KOPT-K1 (cell line): ENCODE measurements around the gene MVP.
"Not testable (repeated sequence)": the region's sequence is repeated elsewhere in the genome, so short reads cannot be mapped to it uniquely, and the experiment has no call there.

Experiments
- H3K27ac ChIP-seq: fragments of 200-600 bp; sonication (generic); 2 replicates; pipeline ENCODE4 v1.5.1; 2016; ENCODE audit warnings: antibody characterized with exemption, mild to moderate bottlenecking, low read depth, low read length; ENCODE audit not compliant: poor library complexity, severe bottlenecking
- H3K36me3 ChIP-seq: fragments of 200-600 bp; sonication (generic); 2 replicates; pipeline ENCODE4 v1.5.1; 2017; ENCODE audit warnings: antibody characterized with exemption, mild to moderate bottlenecking, low read length, moderate library complexity; ENCODE audit not compliant: insufficient read depth
- H3K9me3 ChIP-seq: fragments of 200-600 bp; sonication (generic); 2 replicates; pipeline ENCODE4 v1.5.1; 2017; ENCODE audit warnings: antibody characterized with exemption, low read length, mild to moderate bottlenecking; ENCODE audit not compliant: insufficient read depth, poor library complexity, severe bottlenecking

Gene MVP

GRCh38 chr16:29820271-29820701 is at the start of gene MVP:
MVP (plus strand) TSS chr16:29820462; CDS start chr16:29830550, 10,088 bp downstream.
- Histone ChIP-seq H3K36me3 (peaks cover 36% of the 10 kb centered on the region), H3K27ac (peak within 1 kb of the TSS; percentile 61)

DNA sequence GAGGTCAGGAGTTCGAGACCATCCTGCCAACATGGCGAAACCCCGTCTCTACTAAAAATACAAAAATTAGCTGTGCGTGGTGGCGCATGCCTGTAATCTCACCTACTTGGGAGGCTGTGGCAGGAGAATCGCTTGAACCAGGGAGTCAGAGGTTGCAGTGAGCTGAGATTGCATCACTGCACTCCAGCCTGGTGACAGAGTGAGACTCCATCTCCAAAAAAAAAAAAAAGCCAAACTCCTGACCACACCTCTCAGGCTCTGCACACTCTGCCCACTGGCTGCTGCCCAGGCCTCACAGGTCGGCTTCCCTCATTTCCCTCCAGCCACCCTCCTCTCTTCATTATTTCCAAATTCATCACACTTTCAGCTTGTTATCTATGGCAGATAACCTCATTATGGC is 47.9 kb upstream of the MVP start:
- H3K9me3 ChIP-seq, H3K36me3 ChIP-seq, H3K27ac ChIP-seq: not testable (repeated sequence)

More at GRCh38 chr16:29820271-29820701, at the start of gene MVP:
- no peaks in the 10 kb centered on the region for H3K9me3 ChIP-seq

DNA sequence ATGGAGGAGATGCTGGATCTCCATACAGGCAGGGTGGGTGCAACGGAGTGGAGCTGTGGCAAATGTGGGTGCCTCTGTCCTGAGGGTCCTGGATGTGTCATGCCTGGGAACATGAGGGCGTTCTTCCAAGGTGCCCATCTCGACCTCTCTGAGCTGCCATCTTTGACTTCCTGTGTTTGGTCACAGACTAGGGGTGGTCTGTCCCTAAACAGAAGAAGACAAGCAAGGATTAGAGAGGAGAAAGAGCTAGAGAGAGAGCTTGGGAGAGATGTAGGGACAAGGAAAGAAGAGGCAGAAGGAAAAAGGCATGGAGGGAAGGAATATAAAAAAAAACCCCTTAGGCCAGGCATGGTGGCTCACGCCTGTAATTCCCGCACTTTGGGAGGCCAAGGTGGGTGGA is 45.5 kb upstream of the MVP start:
- Histone ChIP-seq H3K27ac (no peak overlapping the region), H3K9me3 (no peaks in the 10 kb centered on the region)

GRCh38 chr16:29775742-29776408 is 44.4 kb upstream of the MVP start:
- Histone ChIP-seq H3K36me3 (no peaks in the 10 kb centered on the region), H3K9me3 (no peaks in the 10 kb centered on the region), H3K27ac (no peak overlapping the region)

More for the DNA sequence above, 45.5 kb upstream of the MVP start:
- no peaks in the 10 kb centered on the region for H3K36me3 ChIP-seq

DNA sequence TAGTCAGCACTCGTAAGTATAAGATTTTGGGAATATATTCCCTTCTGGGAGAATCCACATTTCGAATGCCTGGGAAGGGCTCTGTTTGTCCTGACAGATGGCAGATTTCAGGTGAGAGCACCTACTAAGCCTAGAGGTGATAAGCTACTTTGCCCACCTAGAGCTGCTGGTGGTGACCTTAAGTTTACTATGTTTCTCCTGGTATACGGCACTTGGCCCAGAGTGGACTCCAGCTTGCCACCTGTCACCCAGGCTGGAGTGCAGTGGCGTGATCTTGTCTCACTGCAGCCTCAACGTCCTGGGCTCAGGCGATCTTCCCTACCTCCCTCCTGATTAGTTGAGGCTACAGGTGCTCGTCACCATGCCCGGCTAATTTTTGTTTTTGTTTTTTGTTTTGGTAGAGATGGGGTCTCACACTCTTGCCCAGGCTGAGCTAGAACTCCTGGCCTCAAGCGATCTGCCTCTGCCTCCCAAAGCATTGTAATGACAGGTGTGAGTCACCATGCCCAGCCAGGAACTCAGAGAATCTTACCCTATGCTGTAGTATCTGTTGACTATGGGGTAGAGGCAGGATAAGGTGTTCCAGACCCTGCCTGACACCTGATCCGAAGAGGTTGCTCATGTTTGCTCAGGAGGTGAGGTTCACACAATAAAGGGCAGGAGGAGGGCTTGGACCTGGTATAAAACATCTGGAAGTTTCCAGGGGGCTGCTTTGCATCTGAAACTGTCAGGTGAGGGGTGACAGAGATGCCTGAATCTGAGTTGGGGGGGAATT is 42.5 kb upstream of the MVP start, which contains the start of gene ZG16:
Gene ZG16 (plus strand): TSS at position 681 of the 775 bp plus-strand sequence. CDS start 1,011 bp downstream, outside the sequence.
- H3K9me3 ChIP-seq, result no peaks in the 10 kb centered on the region

GRCh38 chr16:29779474-29779873 is 40.8 kb upstream of the MVP start:
- Histone ChIP-seq H3K9me3 (no peaks in the 10 kb centered on the region), H3K36me3 (no peaks in the 10 kb centered on the region), H3K27ac (no peak overlapping the region)

More for the DNA sequence above, 42.5 kb upstream of the MVP start, which contains the start of gene ZG16:
- Histone ChIP-seq H3K27ac (no peak within 1 kb of the TSS), H3K36me3 (no peaks in the 10 kb centered on the region)

GRCh38 chr16:29783094-29783953 is 36.9 kb upstream of the MVP start:
- H3K27ac ChIP-seq, H3K36me3 ChIP-seq: not testable (repeated sequence)

DNA sequence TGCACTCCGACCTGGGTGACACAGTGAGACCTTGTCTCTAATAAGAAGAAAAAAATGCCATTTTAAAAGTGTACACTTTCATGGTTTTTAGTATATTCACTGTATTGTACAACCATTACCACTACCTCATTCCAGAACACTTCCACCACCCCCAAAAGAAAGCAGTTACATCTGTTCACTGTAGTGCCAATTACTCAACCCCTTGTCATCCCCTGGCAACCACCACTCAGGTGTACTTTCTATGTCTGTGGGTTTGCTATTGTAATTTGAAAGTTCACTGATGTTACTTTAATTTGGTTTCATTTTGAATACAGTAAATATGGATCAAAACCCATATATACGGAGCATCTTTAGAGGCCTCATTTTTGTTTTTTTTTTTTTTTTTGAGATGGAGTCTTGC is 36.1 kb upstream of the MVP start:
- Histone ChIP-seq H3K27ac (no peak overlapping the region), H3K36me3 (no peaks in the 10 kb centered on the region), H3K9me3 (no peaks in the 10 kb centered on the region)

More at GRCh38 chr16:29783094-29783953, 36.9 kb upstream of the MVP start:
- not testable (repeated sequence) for H3K9me3 ChIP-seq

DNA sequence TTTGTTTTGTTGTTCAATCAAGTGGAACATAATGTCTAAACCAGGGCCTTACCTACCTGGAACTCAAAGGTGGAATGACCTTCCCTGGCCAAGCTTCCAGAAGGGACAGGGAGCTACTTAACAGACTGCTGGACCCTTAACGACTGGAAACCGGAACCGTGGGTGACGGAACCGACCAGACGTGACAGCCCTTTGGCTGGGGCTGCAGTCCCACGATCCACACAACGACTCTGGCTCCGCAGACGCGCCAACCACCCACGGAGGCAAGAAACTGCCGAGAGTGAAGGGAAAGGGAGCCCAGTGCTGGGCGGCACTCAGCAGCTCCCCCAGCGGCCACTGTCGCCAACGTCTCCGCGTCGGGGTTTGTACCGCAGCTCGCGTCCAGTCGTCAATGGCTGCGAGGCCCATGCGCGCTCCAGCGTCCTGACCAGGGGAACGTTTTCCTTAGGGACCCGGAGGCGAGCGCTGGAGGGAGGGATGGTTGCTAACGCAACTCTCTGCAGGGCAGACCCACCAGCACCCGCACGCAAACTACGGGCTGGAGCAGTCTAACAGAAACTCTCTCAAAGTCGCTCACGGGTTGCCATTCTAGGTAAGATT is 35.3 kb upstream of the MVP start:
- Histone ChIP-seq H3K9me3 (no peaks in the 10 kb centered on the region), H3K27ac (no peak overlapping the region), H3K36me3 (no peaks in the 10 kb centered on the region)

- H3K9me3 ChIP-seq, H3K36me3 ChIP-seq, H3K27ac ChIP-seq: not testable (repeated sequence)
Observed at GRCh38 chr16:29787155-29787554, 33.1 kb upstream of the MVP start.

- Histone ChIP-seq H3K9me3 (no peaks in the 10 kb centered on the region), H3K36me3 (peaks cover 24% of the 10 kb centered on the region), H3K27ac (peak overlapping the region; percentile 96)
Observed at GRCh38 chr16:29789775-29790182, 30.5 kb upstream of the MVP start.

GRCh38 chr16:29790183-29790948 is 29.9 kb upstream of the MVP start, which contains the start of gene KIF22:
KIF22 (plus strand) TSS chr16:29790751; CDS start chr16:29790760, 9 bp downstream.
- Histone ChIP-seq H3K27ac (peak within 1 kb of the TSS; percentile 96), H3K9me3 (no peaks in the 10 kb centered on the region), H3K36me3 (peaks cover 30% of the 10 kb centered on the region)

DNA sequence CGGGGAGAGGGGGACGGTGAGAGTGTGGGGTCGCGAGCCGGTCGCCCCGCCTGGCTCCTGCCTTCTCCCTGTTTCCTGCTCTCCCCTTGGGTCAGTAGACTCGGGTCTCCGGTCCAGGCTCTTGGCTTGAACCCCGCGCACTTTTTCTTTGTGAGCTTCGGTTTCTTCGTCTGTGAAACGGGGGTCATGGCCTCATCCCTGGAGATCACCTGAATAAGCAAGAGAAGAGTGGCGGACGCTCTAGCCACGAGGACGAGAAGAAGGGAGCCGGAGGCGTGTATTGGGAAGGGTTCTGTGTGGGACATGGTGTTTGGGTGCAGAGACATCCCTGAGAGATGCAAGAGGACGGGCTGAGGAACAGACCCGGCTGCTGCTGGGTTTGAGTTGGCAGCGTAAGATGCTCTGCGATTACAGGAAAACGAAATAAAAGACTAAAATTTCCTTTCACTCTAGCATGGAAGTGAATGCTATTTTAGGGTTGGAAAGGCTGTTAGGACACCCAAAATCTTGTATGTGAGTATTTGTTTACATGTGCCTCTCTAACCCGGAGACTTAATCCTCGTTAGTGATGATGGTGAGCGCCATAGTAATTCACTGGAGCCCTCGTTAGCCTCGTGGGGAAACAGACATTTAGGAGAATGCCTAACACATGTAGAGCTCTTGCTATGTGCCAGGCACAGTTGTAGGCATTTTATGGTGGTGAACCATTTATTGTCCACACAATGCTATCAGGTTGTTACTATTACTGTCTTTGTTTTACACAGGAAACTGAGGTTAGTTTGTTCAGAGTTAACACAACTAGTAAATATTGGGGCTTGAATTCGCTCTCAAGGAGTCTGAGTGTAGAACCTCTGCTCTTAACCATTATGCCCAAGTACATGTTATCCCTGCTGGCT is 29.1 kb upstream of the MVP start:
- Histone ChIP-seq H3K36me3 (peaks cover 39% of the 10 kb centered on the region), H3K27ac (peak overlapping the region; percentile 96), H3K9me3 (no peaks in the 10 kb centered on the region)
